Dendritic cell treated with granulocyte-macrophage colony-stimulating factor and Interleukin-4, amounts not matched to agents 40 ng/mL and 50 ng/mL, for 4 days (primary cell): ENCODE results near the gene LMF1.

Source experiments
- H3K27ac Mint-ChIP-seq: one replicate; pipeline ENCODE4 v1.8.0; 2022; ENCODE audit warnings: mild to moderate bottlenecking, mixed read lengths
- H3K27me3 Mint-ChIP-seq: one replicate; pipeline ENCODE4 v1.8.0; 2022; ENCODE audit warnings: mild to moderate bottlenecking, mixed read lengths
- H3K36me3 Mint-ChIP-seq: one replicate; pipeline ENCODE4 v1.8.0; 2022; ENCODE audit warnings: low read depth, mixed read lengths
- H3K4me1 Mint-ChIP-seq: one replicate; pipeline ENCODE4 v1.8.0; 2022; ENCODE audit warnings: low read depth, mixed read lengths
- H3K4me3 Mint-ChIP-seq: one replicate; pipeline ENCODE4 v1.8.0; 2022; ENCODE audit warnings: mild to moderate bottlenecking, moderate library complexity, mixed read lengths
- H3K9me3 Mint-ChIP-seq: one replicate; pipeline ENCODE4 v1.8.0; 2022; ENCODE audit warnings: mixed read lengths
- intact Hi-C: fragments of 100-400 bp; cut with micrococcal nuclease; formaldehyde crosslinking; loops from one replicate; pipeline ENCODE4 v1.15.0; 2022

Gene LMF1

GRCh38 chr16:873243-873661 lies 97.5 kb downstream of the LMF1 start:
- peaks cover 19% of the 10 kb centered on the region for H3K4me1 Mint-ChIP-seq
- intact Hi-C loops = no loop called here
- no peak overlapping the region for H3K4me3 Mint-ChIP-seq

GRCh38 chr16:872436-873242 lies 98.1 kb downstream of the LMF1 start:
- peaks cover 33% of the 10 kb centered on the region for H3K27me3 Mint-ChIP-seq
- H3K4me3 Mint-ChIP-seq = no peak overlapping the region
- H3K27ac Mint-ChIP-seq = no peak overlapping the region
- H3K4me1 Mint-ChIP-seq = peaks cover 13% of the 10 kb centered on the region
- no peaks in the 10 kb centered on the region for H3K9me3 Mint-ChIP-seq
- H3K36me3 Mint-ChIP-seq = peaks cover 44% of the 10 kb centered on the region
- intact Hi-C loops = no loop called here

More at GRCh38 chr16:873243-873661, 97.5 kb downstream of the LMF1 start:
- Mint-ChIP-seq H3K27me3 (peaks cover 33% of the 10 kb centered on the region), H3K27ac (no peak overlapping the region), H3K9me3 (no peaks in the 10 kb centered on the region), H3K36me3 (peaks cover 41% of the 10 kb centered on the region)

GRCh38 chr16:871562-872345 lies 99.0 kb downstream of the LMF1 start:
- Mint-ChIP-seq H3K4me1 (peaks cover 4% of the 10 kb centered on the region), H3K36me3 (peaks cover 48% of the 10 kb centered on the region), H3K27me3 (peaks cover 31% of the 10 kb centered on the region), H3K4me3 (no peak overlapping the region), H3K9me3 (no peaks in the 10 kb centered on the region), H3K27ac (no peak overlapping the region)
- intact Hi-C loops = no loop called here

GRCh38 chr16:870856-871561 lies 99.8 kb downstream of the LMF1 start:
- Mint-ChIP-seq H3K36me3 (peaks cover 48% of the 10 kb centered on the region), H3K4me1 (no peaks in the 10 kb centered on the region), H3K9me3 (no peaks in the 10 kb centered on the region), H3K4me3 (no peak overlapping the region), H3K27me3 (peaks cover 25% of the 10 kb centered on the region), H3K27ac (no peak overlapping the region)
- intact Hi-C loops = no loop called here

GRCh38 chr16:869823-870641 lies 100.8 kb downstream of the LMF1 start:
- Mint-ChIP-seq H3K4me3 (no peak overlapping the region), H3K4me1 (no peaks in the 10 kb centered on the region), H3K27ac (no peak overlapping the region), H3K36me3 (peaks cover 39% of the 10 kb centered on the region), H3K27me3 (peaks cover 18% of the 10 kb centered on the region), H3K9me3 (no peaks in the 10 kb centered on the region)
- intact Hi-C loops = no loop called here

GRCh38 chr16:868846-869822 lies 101.7 kb downstream of the LMF1 start:
- H3K27ac Mint-ChIP-seq = no peak overlapping the region
- H3K27me3 Mint-ChIP-seq = peaks cover 11% of the 10 kb centered on the region
- intact Hi-C loops = no loop called here
- H3K9me3 Mint-ChIP-seq = no peaks in the 10 kb centered on the region
- peaks cover 33% of the 10 kb centered on the region for H3K36me3 Mint-ChIP-seq
- H3K4me3 Mint-ChIP-seq = no peak overlapping the region
- H3K4me1 Mint-ChIP-seq = no peaks in the 10 kb centered on the region

GRCh38 chr16:868386-868755 lies 102.4 kb downstream of the LMF1 start:
- Mint-ChIP-seq H3K36me3 (peaks cover 25% of the 10 kb centered on the region), H3K4me3 (no peak overlapping the region), H3K4me1 (no peaks in the 10 kb centered on the region), H3K9me3 (no peaks in the 10 kb centered on the region), H3K27ac (no peak overlapping the region), H3K27me3 (peaks cover 6% of the 10 kb centered on the region)
- intact Hi-C loops = no loop called here

- Mint-ChIP-seq H3K36me3 (peaks cover 23% of the 10 kb centered on the region), H3K4me3 (no peak overlapping the region), H3K27ac (no peak overlapping the region), H3K27me3 (peaks cover 4% of the 10 kb centered on the region), H3K9me3 (no peaks in the 10 kb centered on the region), H3K4me1 (no peaks in the 10 kb centered on the region)
- intact Hi-C loops = no loop called here
Observed at GRCh38 chr16:867421-868385, 103.1 kb downstream of the LMF1 start.

- Mint-ChIP-seq H3K27me3 (peaks cover under 1% of the 10 kb centered on the region), H3K4me3 (no peak overlapping the region), H3K4me1 (no peaks in the 10 kb centered on the region), H3K27ac (no peak overlapping the region), H3K9me3 (peaks cover 7% of the 10 kb centered on the region), H3K36me3 (peaks cover 18% of the 10 kb centered on the region)
- intact Hi-C loops = no loop called here
Observed at GRCh38 chr16:866252-866896, 104.4 kb downstream of the LMF1 start.

- Mint-ChIP-seq H3K27me3 (no peaks in the 10 kb centered on the region), H3K4me1 (no peaks in the 10 kb centered on the region), H3K9me3 (peaks cover 20% of the 10 kb centered on the region), H3K4me3 (no peak overlapping the region), H3K36me3 (peaks cover 11% of the 10 kb centered on the region), H3K27ac (no peak overlapping the region)
- intact Hi-C loops = no loop called here
Observed at GRCh38 chr16:865026-865425, 105.8 kb downstream of the LMF1 start.

GRCh38 chr16:861446-861845 lies 109.3 kb downstream of the LMF1 start:
- no peaks in the 10 kb centered on the region for H3K27me3 Mint-ChIP-seq
- H3K27ac Mint-ChIP-seq = no peak overlapping the region
- intact Hi-C loops = no loop called here
- H3K9me3 Mint-ChIP-seq = peaks cover 45% of the 10 kb centered on the region
- H3K36me3 Mint-ChIP-seq = peaks cover 12% of the 10 kb centered on the region
- H3K4me1 Mint-ChIP-seq = no peaks in the 10 kb centered on the region
- no peak overlapping the region for H3K4me3 Mint-ChIP-seq
